ENCODE results near the gene DNAJC11.
"Not testable (repeated sequence)": the region's sequence is repeated elsewhere in the genome, so short reads cannot be mapped to it uniquely, and the experiment has no call there.

Gene DNAJC11

GRCh38 chr1:6688001-6688400 lies 13.6 kb downstream of the DNAJC11 start:
- H3K4me3 Mint-ChIP-seq = no peak overlapping the region
- no peak for DNase-seq
- peaks cover 21 to 23% of the 10 kb centered on the region in 2 donors for H3K4me1 Mint-ChIP-seq (ENCODE audit: low read depth in 2 of 2)
- ATAC-seq (replicated peaks) = no peak
- no peaks in the 10 kb centered on the region for H3K27me3 Mint-ChIP-seq
- no peaks in the 10 kb centered on the region for H3K9me3 Mint-ChIP-seq
- peaks cover 6% of the 10 kb centered on the region for H3K36me3 Mint-ChIP-seq (ENCODE audit: insufficient read depth)
- no peak overlapping the region for H3K27ac Mint-ChIP-seq

GRCh38 chr1:6686294-6686693 lies 15.3 kb downstream of the DNAJC11 start:
- no peak for DNase-seq
- no peaks in the 10 kb centered on the region for H3K9me3 Mint-ChIP-seq
- peaks cover 6% of the 10 kb centered on the region for H3K36me3 Mint-ChIP-seq (ENCODE audit: insufficient read depth)

GRCh38 chr1:6685381-6685780 lies 16.2 kb downstream of the DNAJC11 start:
- DNase-seq (no peak), ATAC-seq (replicated peaks) (no peak)
- no peaks in the 10 kb centered on the region for H3K9me3 Mint-ChIP-seq
- H3K36me3 Mint-ChIP-seq (ENCODE audit: insufficient read depth) = peaks cover 12% of the 10 kb centered on the region
- no peak overlapping the region for H3K27ac Mint-ChIP-seq
- peaks cover 19 to 20% of the 10 kb centered on the region in 2 donors for H3K4me1 Mint-ChIP-seq (ENCODE audit: low read depth in 2 of 2)
- H3K4me3 Mint-ChIP-seq = no peak overlapping the region
- no peaks in the 10 kb centered on the region for H3K27me3 Mint-ChIP-seq

More at GRCh38 chr1:6686294-6686693, 15.3 kb downstream of the DNAJC11 start:
- Mint-ChIP-seq H3K4me3 (no peak overlapping the region), H3K4me1 (ENCODE audit: low read depth in 2 of 2) (peaks cover 19 to 20% of the 10 kb centered on the region in 2 donors), H3K27ac (no peak overlapping the region), H3K27me3 (no peaks in the 10 kb centered on the region)
- ATAC-seq (replicated peaks) = no peak

GRCh38 chr1:6683434-6683833 lies 18.2 kb downstream of the DNAJC11 start:
- no peak for DNase-seq
- no peak overlapping the region for H3K4me3 Mint-ChIP-seq
- peaks cover 18% of the 10 kb centered on the region for H3K36me3 Mint-ChIP-seq (ENCODE audit: insufficient read depth)
- peaks cover 11 to 12% of the 10 kb centered on the region in 2 donors for H3K4me1 Mint-ChIP-seq (ENCODE audit: low read depth in 2 of 2)
- peak overlapping the region in 1 of 2 donors; percentile 46 for H3K27ac Mint-ChIP-seq
- no peaks in the 10 kb centered on the region for H3K9me3 Mint-ChIP-seq
- no peak for ATAC-seq (replicated peaks)
- H3K27me3 Mint-ChIP-seq = no peaks in the 10 kb centered on the region

- Mint-ChIP-seq H3K27ac (peak overlapping the region in 1 of 2 donors; percentile 15), H3K27me3 (no peaks in the 10 kb centered on the region), H3K36me3 (ENCODE audit: insufficient read depth) (peaks cover 54% of the 10 kb centered on the region), H3K4me3 (no peak overlapping the region), H3K9me3 (no peaks in the 10 kb centered on the region), H3K4me1 (ENCODE audit: low read depth in 2 of 2) (no peaks in the 10 kb centered on the region)
- ATAC-seq (replicated peaks) = no peak
- no peak for DNase-seq
These were observed 25.7 kb downstream of the DNAJC11 start for GRCh38 chr1:6675941-6676340.

- Mint-ChIP-seq H3K36me3 (ENCODE audit: insufficient read depth) (peaks cover 48% of the 10 kb centered on the region), H3K4me1 (ENCODE audit: low read depth in 2 of 2) (no peaks in the 10 kb centered on the region), H3K4me3 (no peak overlapping the region), H3K27ac (no peak overlapping the region), H3K9me3 (no peaks in the 10 kb centered on the region), H3K27me3 (no peaks in the 10 kb centered on the region)
- ATAC-seq (replicated peaks) (no peak), DNase-seq (no peak)
These were observed 26.8 kb downstream of the DNAJC11 start for GRCh38 chr1:6674771-6675170.

GRCh38 chr1:6673816-6674398 lies 27.7 kb downstream of the DNAJC11 start:
- no peaks in the 10 kb centered on the region for H3K4me1 Mint-ChIP-seq (ENCODE audit: low read depth in 2 of 2)
- H3K36me3 Mint-ChIP-seq (ENCODE audit: insufficient read depth) = peaks cover 45% of the 10 kb centered on the region
- ATAC-seq (replicated peaks) = no peak
- no peak overlapping the region for H3K27ac Mint-ChIP-seq
- H3K4me3 Mint-ChIP-seq = no peak overlapping the region
- H3K27me3 Mint-ChIP-seq = no peaks in the 10 kb centered on the region
- no peaks in the 10 kb centered on the region for H3K9me3 Mint-ChIP-seq
- no peak for DNase-seq

GRCh38 chr1:6672558-6672957 lies 29.1 kb downstream of the DNAJC11 start:
- ATAC-seq (replicated peaks) (no peak), DNase-seq (no peak)
- H3K27me3 Mint-ChIP-seq = no peaks in the 10 kb centered on the region
- no peaks in the 10 kb centered on the region for H3K9me3 Mint-ChIP-seq
- H3K36me3 Mint-ChIP-seq (ENCODE audit: insufficient read depth) = peaks cover 41% of the 10 kb centered on the region
- H3K4me1 Mint-ChIP-seq (ENCODE audit: low read depth in 2 of 2) = no peaks in the 10 kb centered on the region
- H3K4me3 Mint-ChIP-seq = no peak overlapping the region
- H3K27ac Mint-ChIP-seq = no peak overlapping the region

GRCh38 chr1:6668503-6668902 lies 33.1 kb downstream of the DNAJC11 start:
- no peaks in the 10 kb centered on the region for H3K9me3 Mint-ChIP-seq
- ATAC-seq (replicated peaks) = no peak
- no peak overlapping the region for H3K27ac Mint-ChIP-seq
- H3K4me3 Mint-ChIP-seq = no peak overlapping the region
- no peaks in the 10 kb centered on the region for H3K27me3 Mint-ChIP-seq
- no peaks in the 10 kb centered on the region for H3K4me1 Mint-ChIP-seq (ENCODE audit: low read depth in 2 of 2)
- H3K36me3 Mint-ChIP-seq (ENCODE audit: insufficient read depth) = peaks cover 24% of the 10 kb centered on the region
- no peak for DNase-seq

- Mint-ChIP-seq H3K9me3 (no peaks in the 10 kb centered on the region), H3K27ac (no peak overlapping the region), H3K4me3 (no peak overlapping the region), H3K4me1 (ENCODE audit: low read depth in 2 of 2) (no peaks in the 10 kb centered on the region), H3K36me3 (ENCODE audit: insufficient read depth) (peaks cover 21% of the 10 kb centered on the region), H3K27me3 (no peaks in the 10 kb centered on the region)
- DNase-seq (no peak), ATAC-seq (replicated peaks) (no peak)
These were observed 34.5 kb downstream of the DNAJC11 start for GRCh38 chr1:6667139-6667538.

- no peak overlapping the region for H3K27ac Mint-ChIP-seq
- DNase-seq (no peak), ATAC-seq (replicated peaks) (no peak)
- H3K27me3 Mint-ChIP-seq = no peaks in the 10 kb centered on the region
- no peaks in the 10 kb centered on the region for H3K9me3 Mint-ChIP-seq
- no peaks in the 10 kb centered on the region for H3K4me1 Mint-ChIP-seq (ENCODE audit: low read depth in 2 of 2)
- H3K4me3 Mint-ChIP-seq = no peak overlapping the region
- peaks cover 18% of the 10 kb centered on the region for H3K36me3 Mint-ChIP-seq (ENCODE audit: insufficient read depth)
These were observed 34.9 kb downstream of the DNAJC11 start for GRCh38 chr1:6666696-6667095.

GRCh38 chr1:6662468-6662867 lies 39.1 kb downstream of the DNAJC11 start:
- ATAC-seq (replicated peaks); H3K36me3 Mint-ChIP-seq (ENCODE audit: insufficient read depth); H3K4me1 Mint-ChIP-seq (ENCODE audit: low read depth in 2 of 2); DNase-seq; H3K27ac Mint-ChIP-seq; H3K4me3 Mint-ChIP-seq; H3K27me3 Mint-ChIP-seq; H3K9me3 Mint-ChIP-seq: not testable (repeated sequence)

- Mint-ChIP-seq H3K36me3 (ENCODE audit: insufficient read depth) (no peaks in the 10 kb centered on the region), H3K4me3 (no peak overlapping the region), H3K27me3 (no peaks in the 10 kb centered on the region), H3K4me1 (ENCODE audit: low read depth in 2 of 2) (peaks cover 0 to 5% of the 10 kb centered on the region in 2 donors), H3K27ac (no peak overlapping the region), H3K9me3 (no peaks in the 10 kb centered on the region)
- DNase-seq = no peak
- ATAC-seq (replicated peaks) = no peak
These were observed 41.1 kb downstream of the DNAJC11 start for GRCh38 chr1:6660415-6661049.

- Mint-ChIP-seq H3K27ac (no peak overlapping the region), H3K27me3 (no peaks in the 10 kb centered on the region), H3K4me1 (ENCODE audit: low read depth in 2 of 2) (peaks cover 0 to 5% of the 10 kb centered on the region in 2 donors), H3K4me3 (no peak overlapping the region), H3K36me3 (ENCODE audit: insufficient read depth) (peaks cover 5% of the 10 kb centered on the region), H3K9me3 (no peaks in the 10 kb centered on the region)
- no peak for DNase-seq
- no peak for ATAC-seq (replicated peaks)
These were observed 43.1 kb downstream of the DNAJC11 start for GRCh38 chr1:6658359-6659060.
